Liver (tissue), 9 donors: Measurements from ENCODE around the gene SRPX. TPM values are rescaled to one million over a fixed set of nuclear protein-coding genes. Genes with fewer than 3 reads are reported as not detected.

Experiments
- DNase-seq: peaks from one replicate; pipeline ENCODE4 v3.0.0-alpha.2; 2017; ENCODE audit warnings: low spot score
- H3K27ac ChIP-seq, 2 donors: one replicate each; pipeline ENCODE4 v1.7.0; 2013; ENCODE audit warnings: inconsistent platforms in 2 of 2, low read length in 2 of 2, control low read depth in 1 of 2, low read depth in 1 of 2, mild to moderate bottlenecking in 1 of 2
- H3K27me3 ChIP-seq, 4 donors: one replicate each; pipeline versions ENCODE4 v1.6.1 to v1.7.0; 2013; ENCODE audit warnings: low read length in 3 of 4, inconsistent platforms in 1 of 4, mild to moderate bottlenecking in 1 of 4, moderate library complexity in 1 of 4; ENCODE audit not compliant: control insufficient read depth in 4 of 4, insufficient read depth in 4 of 4
- H3K36me3 ChIP-seq, 4 donors: one replicate each; pipeline versions ENCODE4 v1.6.1 to v1.7.0; 2013; ENCODE audit warnings: low read length in 3 of 4, mild to moderate bottlenecking in 3 of 4, low read depth in 1 of 4, moderate library complexity in 1 of 4; ENCODE audit not compliant: control insufficient read depth in 4 of 4, insufficient read depth in 3 of 4
- H3K4me1 ChIP-seq, 4 donors: one replicate each; pipeline versions ENCODE4 v1.6.1 to v1.7.0; 2013; ENCODE audit warnings: low read length in 3 of 4, mild to moderate bottlenecking in 3 of 4, moderate library complexity in 1 of 4; ENCODE audit not compliant: control insufficient read depth in 4 of 4, insufficient read depth in 4 of 4
- H3K4me3 ChIP-seq, 3 donors: one replicate each; pipeline versions ENCODE4 v1.6.1 to v1.7.0; 2013; ENCODE audit warnings: low read length in 3 of 3, control low read depth in 1 of 3, low read depth in 1 of 3, mild to moderate bottlenecking in 1 of 3
- H3K9ac ChIP-seq, 2 donors: one replicate each; pipeline ENCODE4 v1.7.0; 2013; ENCODE audit warnings: low read length in 2 of 2, mild to moderate bottlenecking in 2 of 2, moderate library complexity in 2 of 2, control low read depth in 1 of 2, low read depth in 1 of 2
- H3K9me3 ChIP-seq, 4 donors: one replicate each; pipeline versions ENCODE4 v1.6.1 to v1.7.0; 2013; ENCODE audit warnings: low read length in 3 of 4; ENCODE audit not compliant: control insufficient read depth in 4 of 4
- ATF3 ChIP-seq: IDR thresholded peaks from 2 replicates; pipeline ENCODE4 v1.6.1; 2016; ENCODE audit warnings: antibody characterized with exemption
- CTCF ChIP-seq: fragments of 150-350 bp; IDR thresholded peaks from 2 replicates; pipeline ENCODE4 v1.5.1; 2017; ENCODE audit warnings: improper control_type of control experiment, low read depth, low read length; ENCODE audit not compliant: missing input control
- EGR1 ChIP-seq, 2 donors: IDR thresholded peaks; 2 replicates each; pipeline ENCODE4 v1.6.1; 2016 to 2018; ENCODE audit warnings: antibody characterized with exemption in 2 of 2, low read depth in 2 of 2
- FOXA1 ChIP-seq: IDR thresholded peaks from 2 replicates; pipeline ENCODE4 v1.6.1; 2016; ENCODE audit warnings: antibody characterized with exemption
- FOXA2 ChIP-seq: IDR thresholded peaks from 2 replicates; pipeline ENCODE4 v1.6.1; 2016; ENCODE audit warnings: antibody characterized with exemption
- GABPA ChIP-seq, 2 donors: IDR thresholded peaks in 1 of 2; conservative IDR thresholded peaks in 1 of 2; 2 replicates each; pipeline ENCODE4 v1.6.1; 2016; ENCODE audit warnings: antibody characterized with exemption in 2 of 2, mild to moderate bottlenecking in 1 of 2, moderate library complexity in 1 of 2
- HNF4A ChIP-seq, 2 donors: conservative IDR thresholded peaks; 2 replicates each; pipeline ENCODE4 v1.6.1; 2016; ENCODE audit warnings: antibody characterized with exemption in 2 of 2, mild to moderate bottlenecking in 2 of 2
- HNF4G ChIP-seq: IDR thresholded peaks from 2 replicates; pipeline ENCODE4 v1.6.1; 2016; ENCODE audit warnings: antibody characterized with exemption
- JUND ChIP-seq, 2 donors: IDR thresholded peaks; 2 replicates each; pipeline ENCODE4 v1.6.1; 2016; ENCODE audit warnings: antibody characterized with exemption in 2 of 2
- MAX ChIP-seq: IDR thresholded peaks from 2 replicates; pipeline ENCODE4 v1.6.1; 2016; ENCODE audit warnings: antibody characterized with exemption
- NR2F2 ChIP-seq: IDR thresholded peaks from 2 replicates; pipeline ENCODE4 v1.6.1; 2016; ENCODE audit warnings: antibody characterized with exemption
- RAD21 ChIP-seq, 2 donors: IDR thresholded peaks; 2 replicates each; pipeline ENCODE4 v1.6.1; 2016; ENCODE audit warnings: antibody characterized with exemption in 2 of 2, mild to moderate bottlenecking in 2 of 2
- REST ChIP-seq: IDR thresholded peaks from 2 replicates; pipeline ENCODE4 v1.6.1; 2016; ENCODE audit warnings: antibody characterized with exemption, mild to moderate bottlenecking
- RXRA ChIP-seq, 2 donors: IDR thresholded peaks; 2 replicates each; pipeline ENCODE4 v1.6.1; 2017 to 2018; ENCODE audit warnings: antibody characterized with exemption in 2 of 2, mild to moderate bottlenecking in 1 of 2
- SP1 ChIP-seq: IDR thresholded peaks from 2 replicates; pipeline ENCODE4 v1.6.1; 2018; ENCODE audit warnings: antibody characterized with exemption, mild to moderate bottlenecking
- TAF1 ChIP-seq: conservative IDR thresholded peaks from 2 replicates; pipeline ENCODE4 v1.6.1; 2016; ENCODE audit warnings: antibody characterized with exemption, mild to moderate bottlenecking
- YY1 ChIP-seq: IDR thresholded peaks from 2 replicates; pipeline ENCODE4 v1.6.1; 2016; ENCODE audit warnings: antibody characterized with exemption, mild to moderate bottlenecking
- WGBS: extraction: QIAGEN DNeasy Blood & Tissue Kit; methylation state at CpG from one replicate; pipeline ENCODE4 v1.1.7; 2013; 5-methylcytosine and 5-hydroxymethylcytosine counted together
- polyA plus RNA-seq, 2 donors: library from polyadenylated mRNA; stranded (reverse) in 1 of 2; unstranded in 1 of 2; fragments of 200-250 nt in 1 of 2; fragments of >200 nt in 1 of 2; fragmentation: Nextera tagmentation in 1 of 2; extraction: Ambion mirVana in 1 of 2; gene quantifications; one replicate each; pipeline versions ENCODE4 v1.2.1 to v1.2.3, GENCODE V29; 2013 to 2015
- total RNA-seq, 2 donors: library from RNA; depleted of rRNA; stranded (reverse); fragments of >200 nt; gene quantifications; one replicate each; pipeline ENCODE4 v1.2.3, GENCODE V29; 2014
- donor health status: healthy.
- donor health status: healthy.
- donor health status: healthy.
- donor health status: healthy.
- donor health status: healthy.

SRPX gene
- total and polyA plus RNA-seq, 4 donors = 4.9 to 15.3 (median 10.3) TPM

GRCh38 chrX:38247051-38247450 lies 26.4 kb upstream of the SRPX start:
- TF ChIP-seq RAD21 (IDR thresholded peaks at IDR 0.05) (no peak), FOXA1 (no peak), FOXA2 (no peak), NR2F2 (no peak), ATF3 (no peak), RXRA (IDR thresholded peaks at IDR 0.05) (no peak), EGR1 (IDR thresholded peaks at IDR 0.05; ENCODE audit: low read depth in 2 of 2) (no peak), TAF1 (no peak), YY1 (no peak), GABPA (IDR thresholded peaks at IDR 0.05 in 1 of 2, conservative IDR thresholded peaks at IDR 0.05 in 1 of 2) (no peak), JUND (IDR thresholded peaks at IDR 0.05) (no peak), CTCF (no peak), REST (no peak), SP1 (no peak), HNF4G (no peak), MAX (no peak), HNF4A (conservative IDR thresholded peaks at IDR 0.05) (no peak)
- Histone ChIP-seq H3K27ac (no peak overlapping the region), H3K9me3 (no peaks in the 10 kb centered on the region), H3K27me3 (no peaks in the 10 kb centered on the region), H3K9ac (no peak overlapping the region), H3K36me3 (no peaks in the 10 kb centered on the region), H3K4me3 (no peak overlapping the region), H3K4me1 (no peaks in the 10 kb centered on the region)
- DNase-seq = no peak
- WGBS = 95% methylated on average over 2 of the region's 2 CpGs

- TF ChIP-seq JUND (IDR thresholded peaks at IDR 0.05) (no peak), FOXA1 (no peak), HNF4A (conservative IDR thresholded peaks at IDR 0.05) (no peak), NR2F2 (no peak), RAD21 (IDR thresholded peaks at IDR 0.05) (no peak), REST (no peak), GABPA (IDR thresholded peaks at IDR 0.05 in 1 of 2, conservative IDR thresholded peaks at IDR 0.05 in 1 of 2) (no peak), YY1 (no peak)
- H3K4me1 ChIP-seq = no peaks in the 10 kb centered on the region
- no peak overlapping the region for H3K9ac ChIP-seq
- H3K9me3 ChIP-seq = no peaks in the 10 kb centered on the region
- no peak for DNase-seq
- H3K36me3 ChIP-seq = no peaks in the 10 kb centered on the region
- H3K27me3 ChIP-seq = no peaks in the 10 kb centered on the region
- H3K27ac ChIP-seq = no peak overlapping the region
- 86% methylated on average over 2 of the region's 2 CpGs for WGBS
- no peak overlapping the region for H3K4me3 ChIP-seq
Measured at GRCh38 chrX:38240541-38240940, 19.9 kb upstream of the SRPX start.
